SK-N-SH treated with all-trans-retinoic acid at 6 μM for 48 hours (cell line): ENCODE results near the gene ZNF423.

Source experiments
- BACH2 ChIP-seq: fragments of 250-450 bp; sonication (Bioruptor Pico); IDR thresholded peaks from 2 replicates; pipeline ENCODE4 v1.9.0; 2021; ENCODE audit warnings: mild to moderate bottlenecking, borderline replicate concordance
- ESRRG ChIP-seq: fragments of 250-450 bp; sonication (Bioruptor Pico); IDR thresholded peaks from 2 replicates; pipeline ENCODE4 v1.6.1; 2021; ENCODE audit warnings: mild to moderate bottlenecking
- OSR1 ChIP-seq: fragments of 250-450 bp; sonication (Bioruptor Pico); IDR thresholded peaks from 2 replicates; pipeline ENCODE4 v1.8.0; 2022; ENCODE audit warnings: moderate library complexity, mild to moderate bottlenecking, inconsistent platforms
- PPARA ChIP-seq: fragments of 250-450 bp; sonication (Bioruptor Pico); IDR thresholded peaks from 2 replicates; pipeline ENCODE4 v1.5.0; 2020; ENCODE audit warnings: mild to moderate bottlenecking, borderline replicate concordance
- TCF4 ChIP-seq: fragments of 250-450 bp; sonication (Bioruptor Pico); IDR thresholded peaks from 2 replicates; pipeline ENCODE4 v1.8.0; 2021; ENCODE audit warnings: mild to moderate bottlenecking, moderate library complexity, borderline replicate concordance
- TOX ChIP-seq: fragments of 250-450 bp; sonication (Bioruptor Pico); IDR thresholded peaks from 2 replicates; pipeline ENCODE4 v1.8.0; 2021; ENCODE audit warnings: mild to moderate bottlenecking, moderate library complexity, borderline replicate concordance
- ZFP3 ChIP-seq: fragments of 250-450 bp; sonication (Bioruptor Pico); IDR thresholded peaks from 2 replicates; pipeline ENCODE4 v1.5.0; 2020; ENCODE audit warnings: mild to moderate bottlenecking, moderate library complexity
- ZFP30 ChIP-seq: fragments of 450-650 bp; formaldehyde crosslinking; IDR thresholded peaks from 2 replicates; pipeline ENCODE4 v1.5.0; 2022; ENCODE audit warnings: mild to moderate bottlenecking, moderate library complexity
- ZNF565 ChIP-seq: fragments of 450-650 bp; formaldehyde crosslinking; conservative IDR thresholded peaks from 2 replicates; pipeline ENCODE4 v1.5.0; 2020; ENCODE audit warnings: low read depth, mild to moderate bottlenecking, moderate library complexity
- ZNF70 ChIP-seq: fragments of 450-650 bp; formaldehyde crosslinking; IDR thresholded peaks from 2 replicates; pipeline ENCODE4 v1.5.0; 2020; ENCODE audit warnings: mild to moderate bottlenecking, moderate library complexity
- TF ChIP-seq, protein P1 (sequence below): fragments of 250-450 bp; sonication (Bioruptor Pico); IDR thresholded peaks from 2 replicates; pipeline ENCODE4 v1.5.0; 2020; ENCODE audit warnings: mild to moderate bottlenecking, moderate library complexity
- TF ChIP-seq, protein P2 (sequence below): fragments of 250-450 bp; sonication (Bioruptor Pico); IDR thresholded peaks from 2 replicates; pipeline ENCODE4 v1.8.0; 2020; ENCODE audit warnings: mild to moderate bottlenecking, moderate library complexity, borderline replicate concordance
- TF ChIP-seq, protein P3 (sequence below): fragments of 250-450 bp; sonication (Bioruptor Pico); IDR thresholded peaks from 2 replicates; pipeline ENCODE4 v1.5.1; 2020; ENCODE audit warnings: low read depth, mild to moderate bottlenecking, moderate library complexity
- TF ChIP-seq, protein P4 (sequence below): fragments of 250-450 bp; sonication (Bioruptor Pico); IDR thresholded peaks from 2 replicates; pipeline ENCODE4 v1.5.1; 2021; ENCODE audit warnings: mild to moderate bottlenecking, moderate library complexity

DNA sequence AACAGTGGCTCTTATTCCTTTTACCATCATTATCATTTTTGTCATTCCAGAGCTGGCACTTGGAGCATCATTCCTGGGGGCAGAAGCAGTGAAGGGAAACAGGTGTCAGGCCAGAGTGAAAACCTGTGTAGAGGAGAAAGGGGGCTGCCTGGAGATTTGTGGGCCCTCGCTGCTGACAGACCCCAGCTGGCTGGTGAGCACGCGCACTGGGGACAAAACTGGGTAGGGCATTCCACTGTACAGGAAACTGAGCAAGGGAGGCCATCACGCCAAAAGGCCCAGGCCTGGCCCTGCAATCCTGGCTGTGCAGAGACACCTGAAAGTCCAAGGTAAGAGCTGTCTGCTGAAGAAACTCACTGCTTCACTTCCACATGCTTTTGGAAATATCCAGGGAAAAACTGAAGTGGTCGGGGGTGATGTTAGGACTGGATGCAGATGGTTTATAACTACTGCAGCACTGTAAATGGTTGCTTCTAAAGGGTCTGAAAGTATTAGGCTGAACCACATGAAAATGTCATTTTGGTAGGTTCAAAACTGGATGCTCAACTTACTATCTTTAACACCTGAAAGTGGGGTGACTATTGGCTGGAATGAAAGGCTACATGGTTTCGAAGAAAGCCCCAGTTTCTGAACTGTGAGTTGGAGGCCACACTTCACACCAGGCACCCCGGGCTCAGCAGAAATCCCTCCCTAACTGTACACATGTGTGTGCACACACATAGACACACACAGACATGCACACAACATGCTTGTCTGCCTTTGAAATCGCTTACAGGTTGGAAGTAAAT, 257.3 kb downstream of the ZNF423 start:
- no peak for TF ChIP-seq ZFP3 (CRISPR knock-in tag)
- TF ChIP-seq, protein P1, sequence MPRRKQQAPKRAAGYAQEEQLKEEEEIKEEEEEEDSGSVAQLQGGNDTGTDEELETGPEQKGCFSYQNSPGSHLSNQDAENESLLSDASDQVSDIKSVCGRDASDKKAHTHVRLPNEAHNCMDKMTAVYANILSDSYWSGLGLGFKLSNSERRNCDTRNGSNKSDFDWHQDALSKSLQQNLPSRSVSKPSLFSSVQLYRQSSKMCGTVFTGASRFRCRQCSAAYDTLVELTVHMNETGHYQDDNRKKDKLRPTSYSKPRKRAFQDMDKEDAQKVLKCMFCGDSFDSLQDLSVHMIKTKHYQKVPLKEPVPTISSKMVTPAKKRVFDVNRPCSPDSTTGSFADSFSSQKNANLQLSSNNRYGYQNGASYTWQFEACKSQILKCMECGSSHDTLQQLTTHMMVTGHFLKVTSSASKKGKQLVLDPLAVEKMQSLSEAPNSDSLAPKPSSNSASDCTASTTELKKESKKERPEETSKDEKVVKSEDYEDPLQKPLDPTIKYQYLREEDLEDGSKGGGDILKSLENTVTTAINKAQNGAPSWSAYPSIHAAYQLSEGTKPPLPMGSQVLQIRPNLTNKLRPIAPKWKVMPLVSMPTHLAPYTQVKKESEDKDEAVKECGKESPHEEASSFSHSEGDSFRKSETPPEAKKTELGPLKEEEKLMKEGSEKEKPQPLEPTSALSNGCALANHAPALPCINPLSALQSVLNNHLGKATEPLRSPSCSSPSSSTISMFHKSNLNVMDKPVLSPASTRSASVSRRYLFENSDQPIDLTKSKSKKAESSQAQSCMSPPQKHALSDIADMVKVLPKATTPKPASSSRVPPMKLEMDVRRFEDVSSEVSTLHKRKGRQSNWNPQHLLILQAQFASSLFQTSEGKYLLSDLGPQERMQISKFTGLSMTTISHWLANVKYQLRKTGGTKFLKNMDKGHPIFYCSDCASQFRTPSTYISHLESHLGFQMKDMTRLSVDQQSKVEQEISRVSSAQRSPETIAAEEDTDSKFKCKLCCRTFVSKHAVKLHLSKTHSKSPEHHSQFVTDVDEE (CRISPR knock-in tag): no peak
- TF ChIP-seq, protein P2, sequence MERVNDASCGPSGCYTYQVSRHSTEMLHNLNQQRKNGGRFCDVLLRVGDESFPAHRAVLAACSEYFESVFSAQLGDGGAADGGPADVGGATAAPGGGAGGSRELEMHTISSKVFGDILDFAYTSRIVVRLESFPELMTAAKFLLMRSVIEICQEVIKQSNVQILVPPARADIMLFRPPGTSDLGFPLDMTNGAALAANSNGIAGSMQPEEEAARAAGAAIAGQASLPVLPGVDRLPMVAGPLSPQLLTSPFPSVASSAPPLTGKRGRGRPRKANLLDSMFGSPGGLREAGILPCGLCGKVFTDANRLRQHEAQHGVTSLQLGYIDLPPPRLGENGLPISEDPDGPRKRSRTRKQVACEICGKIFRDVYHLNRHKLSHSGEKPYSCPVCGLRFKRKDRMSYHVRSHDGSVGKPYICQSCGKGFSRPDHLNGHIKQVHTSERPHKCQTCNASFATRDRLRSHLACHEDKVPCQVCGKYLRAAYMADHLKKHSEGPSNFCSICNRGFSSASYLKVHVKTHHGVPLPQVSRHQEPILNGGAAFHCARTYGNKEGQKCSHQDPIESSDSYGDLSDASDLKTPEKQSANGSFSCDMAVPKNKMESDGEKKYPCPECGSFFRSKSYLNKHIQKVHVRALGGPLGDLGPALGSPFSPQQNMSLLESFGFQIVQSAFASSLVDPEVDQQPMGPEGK (CRISPR knock-in tag): no peak
- no peak for TF ChIP-seq ESRRG (CRISPR knock-in tag)
- TF ChIP-seq, protein P3, sequence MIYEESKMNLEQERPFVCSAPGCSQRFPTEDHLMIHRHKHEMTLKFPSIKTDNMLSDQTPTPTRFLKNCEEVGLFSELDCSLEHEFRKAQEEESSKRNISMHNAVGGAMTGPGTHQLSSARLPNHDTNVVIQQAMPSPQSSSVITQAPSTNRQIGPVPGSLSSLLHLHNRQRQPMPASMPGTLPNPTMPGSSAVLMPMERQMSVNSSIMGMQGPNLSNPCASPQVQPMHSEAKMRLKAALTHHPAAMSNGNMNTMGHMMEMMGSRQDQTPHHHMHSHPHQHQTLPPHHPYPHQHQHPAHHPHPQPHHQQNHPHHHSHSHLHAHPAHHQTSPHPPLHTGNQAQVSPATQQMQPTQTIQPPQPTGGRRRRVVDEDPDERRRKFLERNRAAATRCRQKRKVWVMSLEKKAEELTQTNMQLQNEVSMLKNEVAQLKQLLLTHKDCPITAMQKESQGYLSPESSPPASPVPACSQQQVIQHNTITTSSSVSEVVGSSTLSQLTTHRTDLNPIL (CRISPR knock-in tag): no peak
- no peak for TF ChIP-seq ZFP30 (CRISPR knock-in tag)
- no peak for TF ChIP-seq TCF4
- TF ChIP-seq, protein P4, sequence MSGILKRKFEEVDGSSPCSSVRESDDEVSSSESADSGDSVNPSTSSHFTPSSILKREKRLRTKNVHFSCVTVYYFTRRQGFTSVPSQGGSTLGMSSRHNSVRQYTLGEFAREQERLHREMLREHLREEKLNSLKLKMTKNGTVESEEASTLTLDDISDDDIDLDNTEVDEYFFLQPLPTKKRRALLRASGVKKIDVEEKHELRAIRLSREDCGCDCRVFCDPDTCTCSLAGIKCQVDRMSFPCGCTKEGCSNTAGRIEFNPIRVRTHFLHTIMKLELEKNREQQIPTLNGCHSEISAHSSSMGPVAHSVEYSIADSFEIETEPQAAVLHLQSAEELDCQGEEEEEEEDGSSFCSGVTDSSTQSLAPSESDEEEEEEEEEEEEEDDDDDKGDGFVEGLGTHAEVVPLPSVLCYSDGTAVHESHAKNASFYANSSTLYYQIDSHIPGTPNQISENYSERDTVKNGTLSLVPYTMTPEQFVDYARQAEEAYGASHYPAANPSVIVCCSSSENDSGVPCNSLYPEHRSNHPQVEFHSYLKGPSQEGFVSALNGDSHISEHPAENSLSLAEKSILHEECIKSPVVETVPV (CRISPR knock-in tag): no peak
- no peak for TF ChIP-seq BACH2 (CRISPR knock-in tag)
- no peak for TF ChIP-seq PPARA (CRISPR knock-in tag)
- TF ChIP-seq TOX: no peak
- no peak for TF ChIP-seq ZNF565 (CRISPR knock-in tag)
- no peak for TF ChIP-seq OSR1 (CRISPR knock-in tag)
- TF ChIP-seq ZNF70 (CRISPR knock-in tag): no peak
